T-cell (primary cell): ENCODE data around the gene JOSD2. TPM values are rescaled to one million over a fixed set of nuclear protein-coding genes. Genes with fewer than 3 reads are reported as not detected.
A peak's percentile ranks its signal among the peaks of the same experiment; 100 is the strongest.

Experiments used
- ATAC-seq, 4 experiments: fragments of 200-7000 bp in 3 of 4; fragments of 150-1000 bp in 1 of 4; cut with Tn5 transposase; replicated peaks in 1 of 4; 1 replicate in 3 of 4; 2 replicates in 1 of 4; pipeline ENCODE4 v1.10.0; 2021; ENCODE audit warnings: moderate library complexity in 3 of 4, mild to moderate bottlenecking in 2 of 4, moderate number of reproducible peaks in 1 of 4
- CTCF ChIA-PET, 2 donors: fragments of 300-600 bp; sonication (Branson Sonifier 250); formaldehyde crosslinking; loops; one replicate each; lab custom pipeline; 2022; ENCODE audit warnings: antibody characterized with exemption in 2 of 2; lab: Charles Lee
- POLR2A ChIA-PET, 2 donors: fragments of 300-600 bp; sonication (Branson Sonifier 250); formaldehyde crosslinking; loops; one replicate each; lab custom pipeline; 2022; ENCODE audit warnings: antibody characterized with exemption in 2 of 2; lab: Charles Lee
- DNase-seq, 35 experiments: peaks; one replicate each; pipeline versions ENCODE4 v3.0.0 to v3.0.0-alpha.2; 2013 to 2023
- H3K27ac ChIP-seq: one replicate; pipeline ENCODE4 v1.5.1; 2013; ENCODE audit warnings: low read length
- H3K27me3 ChIP-seq, 2 experiments: replicated peaks in 1 of 2; 1 replicate in 1 of 2; 2 replicates in 1 of 2; pipeline versions ENCODE4 v1.6.1 to v1.7.0; 2013; ENCODE audit warnings: low read length in 1 of 2, mixed read lengths in 1 of 2; ENCODE audit not compliant: control insufficient read depth in 2 of 2, insufficient read depth in 2 of 2; ENCODE audit errors: extremely low read depth in 1 of 2
- H3K36me3 ChIP-seq, 2 donors: 1 replicate in 1 of 2; 2 replicates in 1 of 2; pipeline versions ENCODE4 v1.6.1 to v1.7.0; 2013; ENCODE audit warnings: low read length in 1 of 2; ENCODE audit not compliant: control insufficient read depth in 2 of 2, insufficient read depth in 1 of 2; ENCODE audit errors: extremely low read depth in 1 of 2
- H3K4me1 ChIP-seq, 2 experiments: 1 replicate in 1 of 2; 2 replicates in 1 of 2; pipeline versions ENCODE4 v1.6.1 to v1.7.0; 2013; ENCODE audit warnings: low read length in 2 of 2, mixed read lengths in 1 of 2; ENCODE audit not compliant: insufficient read depth in 2 of 2, control insufficient read depth in 1 of 2; ENCODE audit errors: extremely low read depth in 1 of 2
- H3K4me3 ChIP-seq, 2 donors: 1 replicate in 1 of 2; 2 replicates in 1 of 2; pipeline versions ENCODE4 v1.5.1 to v1.7.0; 2013; ENCODE audit warnings: mild to moderate bottlenecking in 2 of 2, low read length in 1 of 2, moderate library complexity in 1 of 2; ENCODE audit not compliant: control insufficient read depth in 1 of 2; ENCODE audit errors: extremely low read depth in 1 of 2
- H3K9me3 ChIP-seq: 2 replicates; pipeline ENCODE4 v1.7.0; 2013
- H3K27ac Mint-ChIP-seq, 2 donors: one replicate each; pipeline ENCODE4 v1.8.0; 2020 to 2021; ENCODE audit warnings: mild to moderate bottlenecking in 2 of 2, mixed read lengths in 2 of 2
- H3K27me3 Mint-ChIP-seq, 2 donors: one replicate each; pipeline ENCODE4 v1.8.0; 2021 to 2022; ENCODE audit warnings: mixed read lengths in 2 of 2
- H3K36me3 Mint-ChIP-seq: one replicate; pipeline ENCODE4 v1.8.0; 2021; ENCODE audit warnings: mixed read lengths
- H3K4me1 Mint-ChIP-seq, 3 donors: one replicate each; pipeline ENCODE4 v1.8.0; 2020 to 2022; ENCODE audit warnings: mixed read lengths in 3 of 3, mild to moderate bottlenecking in 1 of 3
- H3K4me3 Mint-ChIP-seq, 3 donors: one replicate each; pipeline ENCODE4 v1.8.0; 2020 to 2022; ENCODE audit warnings: mild to moderate bottlenecking in 3 of 3, mixed read lengths in 3 of 3, moderate library complexity in 3 of 3
- H3K9me3 Mint-ChIP-seq, 3 donors: one replicate each; pipeline ENCODE4 v1.8.0; 2020 to 2022; ENCODE audit warnings: mixed read lengths in 3 of 3
- whole genome bisulfite sequencing: methylation state at CpG from one replicate; pipeline ENCODE4 v1.1.5; 2013; ENCODE audit warnings: missing lambda C conversion rate; ENCODE audit not compliant: insufficient coverage; 5-methylcytosine and 5-hydroxymethylcytosine counted together
- total RNA-seq, 35 experiments: library from RNA in 6 of 35; stranded (reverse) in 6 of 35; fragments of 120-200 nt in 1 of 35; gene quantifications; one replicate each; pipeline versions ENCODE4 v1.2.1 to v1.2.4 and lab custom pipeline; 2013 to 2026

The JOSD2 gene
- total RNA-seq, 5 donors from 2014 or later (not counting 1 experiment from before 2014, with no cell fraction given): 15.4 to 45.7 (median 40.6) TPM

GRCh38 chr19:50494186-50495019, 16.6 kb downstream of the JOSD2 start:
- no peaks in the 10 kb centered on the region for H3K27me3 Mint-ChIP-seq
- H3K4me1 Mint-ChIP-seq: peaks cover 21 to 31% (median 26%) of the 10 kb centered on the region in 3 donors
- WGBS: 50% methylated on average over 3 of the region's 7 CpGs
- no peak overlapping the region for H3K4me3 Mint-ChIP-seq
- POLR2A ChIA-PET: no interaction called here
- H3K36me3 Mint-ChIP-seq: peaks cover 4% of the 10 kb centered on the region
- Histone ChIP-seq H3K36me3 (no peaks in the 10 kb centered on the region), H3K27ac (no peak overlapping the region), H3K9me3 (no peaks in the 10 kb centered on the region), H3K27me3 (no peaks in the 10 kb centered on the region), H3K4me1 (peaks cover 6 to 18% of the 10 kb centered on the region in 2 experiments), H3K4me3 (no peak overlapping the region)
- ATAC-seq (no peak), DNase-seq (no peak)
- CTCF ChIA-PET: interaction anchor here in 1 of 2 donors (0.6 kb wide), 1 partner anchor 16 kb away, joined by 3 read pairs; the partner anchor contains the start of gene JOSD2
- peak overlapping the region in 1 of 2 donors; percentile 19 for H3K27ac Mint-ChIP-seq
- no peaks in the 10 kb centered on the region for H3K9me3 Mint-ChIP-seq

DNA sequence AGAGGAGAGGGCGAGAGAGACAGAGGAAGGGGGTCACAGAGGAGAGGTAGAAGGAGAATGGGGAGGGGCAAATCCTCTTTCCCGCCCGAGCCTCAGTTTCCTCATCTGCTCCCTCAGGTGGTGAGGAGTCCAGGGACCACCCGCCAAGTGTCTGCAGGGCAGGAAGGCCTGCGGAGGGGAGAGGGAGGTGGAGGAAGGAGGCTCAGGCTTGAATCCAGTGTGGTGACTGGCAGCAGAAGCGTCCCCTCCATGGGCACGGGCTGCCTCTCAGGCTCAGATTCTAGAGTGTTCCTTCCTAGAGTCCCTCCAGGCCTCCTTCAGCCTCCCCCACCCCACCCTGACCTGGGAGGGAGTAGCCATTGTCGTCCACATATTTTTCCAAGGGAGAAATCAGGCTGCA, 17.8 kb downstream of the JOSD2 start:
- POLR2A ChIA-PET: interaction anchor here in 1 of 2 donors (0.5 kb wide), 1 partner anchor 81 kb away, joined by 3 read pairs; no protein-coding TSS in a partner anchor
- Histone ChIP-seq H3K27ac (no peak overlapping the region), H3K9me3 (no peaks in the 10 kb centered on the region), H3K36me3 (no peaks in the 10 kb centered on the region), H3K4me1 (peaks cover 6 to 18% of the 10 kb centered on the region in 2 experiments), H3K27me3 (no peaks in the 10 kb centered on the region), H3K4me3 (no peak overlapping the region)
- Mint-ChIP-seq H3K27ac (no peak overlapping the region), H3K4me1 (peaks cover 23 to 43% (median 34%) of the 10 kb centered on the region in 3 donors), H3K9me3 (no peaks in the 10 kb centered on the region), H3K4me3 (no peak overlapping the region), H3K36me3 (peaks cover 4% of the 10 kb centered on the region), H3K27me3 (no peaks in the 10 kb centered on the region)
- ATAC-seq (no peak), DNase-seq (no peak)
- CTCF ChIA-PET: no interaction called here
- WGBS: 100% methylated on average over 4 of the region's 8 CpGs

DNA sequence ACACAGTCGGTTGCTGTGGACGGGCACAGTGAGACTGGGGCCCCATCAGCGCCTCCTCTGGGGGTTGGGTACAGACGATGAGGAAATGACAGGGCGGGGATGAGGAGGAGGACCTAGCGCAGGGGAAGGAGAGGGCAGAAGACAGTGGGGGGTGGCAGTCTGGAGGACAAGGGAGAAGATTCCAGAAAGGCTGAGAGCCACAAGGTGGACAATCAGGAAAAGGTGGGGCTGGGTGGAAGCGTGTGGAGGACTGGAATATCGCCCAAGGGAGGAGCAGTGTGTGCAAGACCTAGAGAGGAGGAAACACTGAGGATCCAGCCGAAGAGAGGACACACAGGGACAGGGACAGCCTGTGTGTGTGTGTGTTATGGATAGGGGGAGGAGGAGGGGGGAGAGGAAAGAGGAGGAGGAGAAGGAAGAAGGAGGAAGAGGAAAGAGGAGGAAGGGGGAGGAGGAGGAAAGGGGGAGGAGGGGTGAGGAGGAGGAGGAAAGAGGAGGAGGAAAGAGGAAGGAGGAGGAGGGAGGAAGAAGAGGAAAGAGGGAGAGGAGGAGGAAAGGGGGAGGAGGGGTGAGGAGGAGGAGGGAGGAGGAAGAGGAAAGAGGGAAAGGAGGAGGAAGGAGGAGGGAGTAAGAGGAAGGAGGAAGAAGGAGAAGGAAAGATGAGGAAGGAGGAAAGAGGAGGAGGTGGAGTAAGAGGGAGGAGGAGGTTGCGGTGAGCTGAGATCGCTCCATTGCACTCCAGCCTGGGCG, 18.5 kb downstream of the JOSD2 start:
- ATAC-seq (peak; percentile 79 to 91 (median 84)), DNase-seq (peak in 10 of 35 experiments; percentile 11 to 35 (median 23))
- Histone ChIP-seq H3K27ac (no peak overlapping the region), H3K36me3 (no peaks in the 10 kb centered on the region), H3K4me3 (no peak overlapping the region), H3K27me3 (no peaks in the 10 kb centered on the region), H3K9me3 (no peaks in the 10 kb centered on the region), H3K4me1 (peaks cover 6 to 20% of the 10 kb centered on the region in 2 experiments)
- CTCF ChIA-PET: no interaction called here
- Mint-ChIP-seq H3K27ac (peak overlapping the region in 1 of 2 donors; percentile 40), H3K9me3 (no peaks in the 10 kb centered on the region), H3K4me1 (peaks cover 23 to 48% (median 36%) of the 10 kb centered on the region in 3 donors), H3K36me3 (peaks cover 4% of the 10 kb centered on the region), H3K27me3 (no peaks in the 10 kb centered on the region), H3K4me3 (peak overlapping the region in 1 of 3 donors; percentile 61)
- WGBS: 8% methylated on average over 9 of the region's 12 CpGs
- POLR2A ChIA-PET: no interaction called here

- Mint-ChIP-seq H3K36me3 (peaks cover 4% of the 10 kb centered on the region), H3K4me1 (peaks cover 23 to 54% (median 39%) of the 10 kb centered on the region in 3 donors), H3K4me3 (peak overlapping the region in 1 of 3 donors; percentile 61), H3K9me3 (no peaks in the 10 kb centered on the region), H3K27me3 (no peaks in the 10 kb centered on the region), H3K27ac (no peak overlapping the region)
- DNase-seq (no peak), ATAC-seq (no peak)
- H3K27me3 ChIP-seq: no peaks in the 10 kb centered on the region
- WGBS: 80% methylated on average over 17 of the region's 26 CpGs
- POLR2A ChIA-PET: no interaction called here
- H3K4me1 ChIP-seq: peaks cover 6 to 25% of the 10 kb centered on the region in 2 experiments
- H3K27ac ChIP-seq: no peak overlapping the region
- no peak overlapping the region for H3K4me3 ChIP-seq
- CTCF ChIA-PET: no interaction called here
- no peaks in the 10 kb centered on the region for H3K9me3 ChIP-seq
- no peaks in the 10 kb centered on the region for H3K36me3 ChIP-seq
Observed at GRCh38 chr19:50490991-50491472, 20.0 kb downstream of the JOSD2 start.

GRCh38 chr19:50490411-50490811, 20.6 kb downstream of the JOSD2 start:
- Histone ChIP-seq H3K36me3 (no peaks in the 10 kb centered on the region), H3K27me3 (no peaks in the 10 kb centered on the region), H3K9me3 (no peaks in the 10 kb centered on the region), H3K27ac (no peak overlapping the region), H3K4me1 (peaks cover 6 to 25% of the 10 kb centered on the region in 2 experiments), H3K4me3 (no peak overlapping the region)
- Mint-ChIP-seq H3K27ac (no peak overlapping the region), H3K27me3 (no peaks in the 10 kb centered on the region), H3K36me3 (peaks cover 7% of the 10 kb centered on the region), H3K9me3 (no peaks in the 10 kb centered on the region), H3K4me3 (peak overlapping the region in 1 of 3 donors; percentile 44), H3K4me1 (peaks cover 23 to 59% (median 39%) of the 10 kb centered on the region in 3 donors)
- CTCF ChIA-PET: no interaction called here
- POLR2A ChIA-PET: no interaction called here
- DNase-seq (no peak), ATAC-seq (no peak)
- WGBS: 95% methylated on average over 10 of the region's 18 CpGs

GRCh38 chr19:50489461-50490011, 21.5 kb downstream of the JOSD2 start:
- peaks cover 0 to 5% of the 10 kb centered on the region in 2 donors for H3K36me3 ChIP-seq
- no peaks in the 10 kb centered on the region for H3K9me3 Mint-ChIP-seq
- no peak for ATAC-seq
- no peak overlapping the region for H3K4me3 ChIP-seq
- no peak overlapping the region for H3K4me3 Mint-ChIP-seq
- H3K4me1 Mint-ChIP-seq: peaks cover 23 to 61% (median 39%) of the 10 kb centered on the region in 3 donors
- no peaks in the 10 kb centered on the region for H3K9me3 ChIP-seq
- 84% methylated on average over 17 of the region's 24 CpGs for WGBS
- ChIA-PET POLR2A (no interaction called here), CTCF (no interaction called here)
- no peak overlapping the region for H3K27ac Mint-ChIP-seq
- peaks cover 6 to 25% of the 10 kb centered on the region in 2 experiments for H3K4me1 ChIP-seq
- no peaks in the 10 kb centered on the region for H3K27me3 Mint-ChIP-seq
- DNase-seq: no peak
- no peak overlapping the region for H3K27ac ChIP-seq
- no peaks in the 10 kb centered on the region for H3K27me3 ChIP-seq
- peaks cover 9% of the 10 kb centered on the region for H3K36me3 Mint-ChIP-seq
